Stimulated activated CD4-positive, alpha-beta T cell treated with anti-CD3 and anti-CD28 coated beads, Interleukin-1b, Interleukin-23, amount 100 ng/mL, for 4 hours (primary cell): ENCODE data around the gene CRYBA4.
"Not testable (repeated sequence)": the region's sequence is repeated elsewhere in the genome, so short reads cannot be mapped to it uniquely, and the experiment has no call there.

Experiments
- DNase-seq, 2 donors: peaks; one replicate each; pipeline ENCODE4 v3.0.0-alpha.2; 2020; ENCODE audit warnings: low read depth in 2 of 2

CRYBA4 gene

GRCh38 chr22:26597026-26597425, 24.7 kb upstream of the CRYBA4 start:
- DNase-seq, result no peak

GRCh38 chr22:26597480-26597879, 24.3 kb upstream of the CRYBA4 start:
- no peak for DNase-seq

GRCh38 chr22:26599505-26599904, 22.3 kb upstream of the CRYBA4 start:
- no peak for DNase-seq

- DNase-seq, result no peak
Observed at GRCh38 chr22:26601726-26602125, 20.0 kb upstream of the CRYBA4 start.

GRCh38 chr22:26602127-26602526, 19.6 kb upstream of the CRYBA4 start:
- DNase-seq, result no peak

GRCh38 chr22:26604368-26604767, 17.4 kb upstream of the CRYBA4 start:
- no peak for DNase-seq

- no peak for DNase-seq
Observed at GRCh38 chr22:26606611-26607010, 15.2 kb upstream of the CRYBA4 start.

GRCh38 chr22:26608129-26608528, 13.6 kb upstream of the CRYBA4 start:
- no peak for DNase-seq

- no peak for DNase-seq
Observed at GRCh38 chr22:26609287-26609686, 12.5 kb upstream of the CRYBA4 start.

GRCh38 chr22:26610072-26610958, 11.4 kb upstream of the CRYBA4 start:
- DNase-seq, result no peak

- DNase-seq, result no peak
Observed at GRCh38 chr22:26610996-26611395, 10.8 kb upstream of the CRYBA4 start.

GRCh38 chr22:26612652-26613051, 9.1 kb upstream of the CRYBA4 start:
- no peak for DNase-seq

GRCh38 chr22:26613753-26614152, 8.0 kb upstream of the CRYBA4 start:
- DNase-seq, result not testable (repeated sequence)

GRCh38 chr22:26614322-26614721, 7.4 kb upstream of the CRYBA4 start:
- DNase-seq, result no peak

GRCh38 chr22:26615149-26615548, 6.6 kb upstream of the CRYBA4 start:
- DNase-seq, result no peak

- DNase-seq, result no peak
Observed at GRCh38 chr22:26615830-26616435, 5.8 kb upstream of the CRYBA4 start.

GRCh38 chr22:26616650-26617049, 5.1 kb upstream of the CRYBA4 start:
- DNase-seq, result no peak

GRCh38 chr22:26617271-26618199, 4.2 kb upstream of the CRYBA4 start, which contains the start of gene CRYBB1:
TSS of gene CRYBB1 (minus strand) at chr22:26618027. CDS start at chr22:26616319, 1,708 bp downstream.
- DNase-seq, result no peak

- no peak for DNase-seq
Observed at GRCh38 chr22:26618455-26618854, 3.3 kb upstream of the CRYBA4 start.

- DNase-seq, result no peak
Observed at GRCh38 chr22:26619510-26619909, 2.3 kb upstream of the CRYBA4 start.

- DNase-seq, result no peak
Observed at GRCh38 chr22:26620197-26620596, 1.6 kb upstream of the CRYBA4 start.

- no peak for DNase-seq
Observed at GRCh38 chr22:26623984-26624383, 2.2 kb downstream of the CRYBA4 start.
